ENCODE measurements around the gene CYP3A7.

The CYP3A7 gene

DNA sequence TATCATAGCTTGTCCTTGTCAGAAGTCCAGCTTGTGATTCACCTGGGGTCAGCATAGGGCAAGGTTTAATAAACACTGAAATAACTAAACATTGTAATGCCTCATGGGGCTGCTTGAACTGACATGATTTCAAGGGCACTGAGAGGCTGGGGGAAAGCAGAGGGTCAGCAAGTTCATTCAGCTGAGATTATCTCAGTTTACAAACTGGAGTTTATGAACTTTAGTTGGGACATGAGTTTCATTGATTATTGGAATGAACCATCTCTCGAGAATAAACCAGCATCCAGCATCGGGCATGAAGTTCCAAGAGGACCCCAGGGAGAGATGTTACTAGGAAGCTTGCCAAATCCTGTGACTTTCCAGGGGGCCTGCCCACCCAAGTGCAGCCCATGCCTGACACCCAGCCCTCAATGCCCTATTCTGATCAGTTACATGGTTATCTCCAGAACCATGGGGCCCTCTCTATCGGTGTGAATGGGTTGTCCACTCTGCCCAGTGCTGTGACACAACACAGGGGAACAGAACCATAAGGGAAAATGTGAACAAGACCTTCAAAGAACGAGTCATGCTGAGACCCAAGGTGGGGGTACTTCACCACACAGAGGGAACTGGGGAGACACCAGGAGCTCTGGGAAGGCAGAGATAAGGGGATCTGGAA, 7.9 kb upstream of the CYP3A7 start:
- Histone ChIP-seq H3K79me2 (ENCODE audit: insufficient read depth, low read length) (no peaks in the 10 kb centered on the region), H3K4me3 (ENCODE audit: low read length, poor library complexity, severe bottlenecking) (no peak overlapping the region), H3F3A (ENCODE audit: low read depth) (no peaks in the 10 kb centered on the region), H3K9me2 (replicated peaks; ENCODE audit: low read depth, low read length) (no peaks in the 10 kb centered on the region), H3K9ac (ENCODE audit: low read depth, low read length, poor library complexity, severe bottlenecking) (no peak overlapping the region), H4K20me1 (ENCODE audit: insufficient read depth, low read length, poor library complexity, severe bottlenecking) (no peaks in the 10 kb centered on the region), H3K9me3 (ENCODE audit: insufficient read depth, low read depth, low read length) (no peaks in the 10 kb centered on the region), H3K27me3 (ENCODE audit: insufficient read depth, low read length, poor library complexity, severe bottlenecking) (no peaks in the 10 kb centered on the region), H3K4me1 (ENCODE audit: insufficient read depth, low read length, poor library complexity, severe bottlenecking) (peaks cover 8% of the 10 kb centered on the region), H3K4me2 (ENCODE audit: low read depth, low read length, poor library complexity, severe bottlenecking) (no peak overlapping the region), H2AFZ (ENCODE audit: low read length) (no peak overlapping the region), H3K36me3 (ENCODE audit: insufficient read depth, low read length) (no peaks in the 10 kb centered on the region)
- no peak for TF ChIP-seq EZH2phosphoT487 (IDR thresholded peaks at IDR 0.05; ENCODE audit: borderline replicate concordance)
- TF ChIP-seq, protein P1, sequence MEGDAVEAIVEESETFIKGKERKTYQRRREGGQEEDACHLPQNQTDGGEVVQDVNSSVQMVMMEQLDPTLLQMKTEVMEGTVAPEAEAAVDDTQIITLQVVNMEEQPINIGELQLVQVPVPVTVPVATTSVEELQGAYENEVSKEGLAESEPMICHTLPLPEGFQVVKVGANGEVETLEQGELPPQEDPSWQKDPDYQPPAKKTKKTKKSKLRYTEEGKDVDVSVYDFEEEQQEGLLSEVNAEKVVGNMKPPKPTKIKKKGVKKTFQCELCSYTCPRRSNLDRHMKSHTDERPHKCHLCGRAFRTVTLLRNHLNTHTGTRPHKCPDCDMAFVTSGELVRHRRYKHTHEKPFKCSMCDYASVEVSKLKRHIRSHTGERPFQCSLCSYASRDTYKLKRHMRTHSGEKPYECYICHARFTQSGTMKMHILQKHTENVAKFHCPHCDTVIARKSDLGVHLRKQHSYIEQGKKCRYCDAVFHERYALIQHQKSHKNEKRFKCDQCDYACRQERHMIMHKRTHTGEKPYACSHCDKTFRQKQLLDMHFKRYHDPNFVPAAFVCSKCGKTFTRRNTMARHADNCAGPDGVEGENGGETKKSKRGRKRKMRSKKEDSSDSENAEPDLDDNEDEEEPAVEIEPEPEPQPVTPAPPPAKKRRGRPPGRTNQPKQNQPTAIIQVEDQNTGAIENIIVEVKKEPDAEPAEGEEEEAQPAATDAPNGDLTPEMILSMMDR (conservative IDR thresholded peaks at IDR 0.05; ENCODE audit: low read length): no peak

DNA sequence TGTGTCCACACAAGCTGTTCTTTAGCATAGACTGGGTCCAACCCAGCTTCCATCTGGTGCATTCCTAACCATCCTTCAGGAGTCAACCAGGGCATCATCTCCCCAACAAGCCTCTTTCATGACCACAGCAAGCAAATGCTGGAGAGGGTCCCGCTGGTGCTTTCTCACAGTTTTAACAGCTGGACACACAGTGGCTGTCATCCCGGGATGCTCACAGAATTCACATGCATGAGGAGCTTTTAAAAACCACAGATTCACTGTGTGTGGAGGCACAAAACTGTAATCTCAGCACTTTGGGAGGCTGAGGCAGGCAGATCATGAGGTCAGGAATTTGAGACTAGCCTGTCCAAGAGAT, 6.4 kb upstream of the CYP3A7 start:
- no peaks in the 10 kb centered on the region for H3K36me3 ChIP-seq (ENCODE audit: insufficient read depth, low read length)
- H3K9me3 ChIP-seq (ENCODE audit: insufficient read depth, low read depth, low read length): no peaks in the 10 kb centered on the region
- H3K4me2 ChIP-seq (ENCODE audit: low read depth, low read length, poor library complexity, severe bottlenecking): no peak overlapping the region
- H3F3A ChIP-seq (ENCODE audit: low read depth): no peaks in the 10 kb centered on the region
- H3K27me3 ChIP-seq (ENCODE audit: insufficient read depth, low read length, poor library complexity, severe bottlenecking): no peaks in the 10 kb centered on the region
- no peaks in the 10 kb centered on the region for H3K79me2 ChIP-seq (ENCODE audit: insufficient read depth, low read length)
- H4K20me1 ChIP-seq (ENCODE audit: insufficient read depth, low read length, poor library complexity, severe bottlenecking): no peaks in the 10 kb centered on the region
- H2AFZ ChIP-seq (ENCODE audit: low read length): no peak overlapping the region
- no peak overlapping the region for H3K9ac ChIP-seq (ENCODE audit: low read depth, low read length, poor library complexity, severe bottlenecking)
- no peak overlapping the region for H3K4me3 ChIP-seq (ENCODE audit: low read length, poor library complexity, severe bottlenecking)
- TF ChIP-seq EZH2phosphoT487 (IDR thresholded peaks at IDR 0.05; ENCODE audit: borderline replicate concordance): no peak
- TF ChIP-seq, protein P1 (conservative IDR thresholded peaks at IDR 0.05; ENCODE audit: low read length): no peak
- H3K9me2 ChIP-seq (replicated peaks; ENCODE audit: low read depth, low read length): no peaks in the 10 kb centered on the region
- H3K4me1 ChIP-seq (ENCODE audit: insufficient read depth, low read length, poor library complexity, severe bottlenecking): peaks cover 17% of the 10 kb centered on the region

DNA sequence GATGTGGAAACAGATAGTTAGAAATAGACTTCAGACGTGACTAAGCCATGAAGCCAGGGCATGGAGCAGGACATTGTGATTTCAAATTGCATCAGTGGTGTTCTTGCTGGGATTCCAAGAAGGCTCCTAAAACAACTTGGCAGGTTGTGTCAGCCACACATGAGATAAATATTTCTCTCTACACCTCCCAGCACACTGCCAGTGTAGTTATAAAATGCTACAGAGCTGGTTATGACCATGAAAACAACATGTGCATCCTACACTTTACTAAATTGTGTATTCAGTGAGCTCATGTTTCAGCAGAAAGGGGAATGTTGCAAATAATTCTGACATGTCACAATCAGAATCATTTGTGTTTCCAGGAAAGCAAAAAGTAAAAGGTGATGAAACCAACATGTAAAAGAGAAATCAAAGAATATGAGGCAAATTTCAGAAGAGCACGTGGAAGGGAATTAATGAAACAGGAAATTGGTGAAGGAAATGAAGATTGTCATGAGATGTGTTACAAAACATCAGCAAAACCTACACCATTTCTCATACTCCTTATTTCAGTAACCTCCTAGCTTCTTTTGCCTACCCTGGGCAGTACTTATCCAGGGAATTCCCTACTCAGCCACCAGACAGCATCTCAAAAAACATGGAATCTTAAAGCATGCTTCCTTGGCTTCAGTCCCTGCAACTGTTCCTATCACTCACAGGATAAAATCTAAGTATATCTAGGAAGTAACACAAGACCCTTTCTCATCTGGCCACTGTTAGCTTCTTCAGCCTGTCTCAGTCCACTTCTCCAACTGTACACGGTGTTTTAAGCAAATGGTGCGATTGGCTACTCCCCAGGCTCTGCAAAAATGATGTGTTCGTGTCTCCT, 5.8 kb upstream of the CYP3A7 start:
- Histone ChIP-seq H4K20me1 (ENCODE audit: insufficient read depth, low read length, poor library complexity, severe bottlenecking) (no peaks in the 10 kb centered on the region), H2AFZ (ENCODE audit: low read length) (no peak overlapping the region), H3K9ac (ENCODE audit: low read depth, low read length, poor library complexity, severe bottlenecking) (no peak overlapping the region), H3K36me3 (ENCODE audit: insufficient read depth, low read length) (no peaks in the 10 kb centered on the region), H3K4me3 (ENCODE audit: low read length, poor library complexity, severe bottlenecking) (no peak overlapping the region), H3K9me2 (replicated peaks; ENCODE audit: low read depth, low read length) (no peaks in the 10 kb centered on the region), H3K9me3 (ENCODE audit: insufficient read depth, low read depth, low read length) (no peaks in the 10 kb centered on the region), H3K79me2 (ENCODE audit: insufficient read depth, low read length) (no peaks in the 10 kb centered on the region), H3K4me1 (ENCODE audit: insufficient read depth, low read length, poor library complexity, severe bottlenecking) (peaks cover 17% of the 10 kb centered on the region), H3K27me3 (ENCODE audit: insufficient read depth, low read length, poor library complexity, severe bottlenecking) (no peaks in the 10 kb centered on the region), H3K4me2 (ENCODE audit: low read depth, low read length, poor library complexity, severe bottlenecking) (no peak overlapping the region), H3F3A (ENCODE audit: low read depth) (no peaks in the 10 kb centered on the region)
- TF ChIP-seq EZH2phosphoT487 (IDR thresholded peaks at IDR 0.05; ENCODE audit: borderline replicate concordance): no peak
- TF ChIP-seq, protein P1 (conservative IDR thresholded peaks at IDR 0.05; ENCODE audit: low read length): no peak
